IPS-NIHi7 (cell line): ENCODE data around the gene GRM4.

Experiments used
- DNase-seq: peaks from one replicate; pipeline ENCODE4 v3.0.0; 2012; ENCODE audit warnings: mixed read lengths; ENCODE audit errors: extremely low spot score

Gene GRM4

GRCh38 chr6:34143196-34143883 lies 2.5 kb downstream of the GRM4 start:
- no peak for DNase-seq

GRCh38 chr6:34142061-34142998 lies 3.6 kb downstream of the GRM4 start:
- no peak for DNase-seq

DNA sequence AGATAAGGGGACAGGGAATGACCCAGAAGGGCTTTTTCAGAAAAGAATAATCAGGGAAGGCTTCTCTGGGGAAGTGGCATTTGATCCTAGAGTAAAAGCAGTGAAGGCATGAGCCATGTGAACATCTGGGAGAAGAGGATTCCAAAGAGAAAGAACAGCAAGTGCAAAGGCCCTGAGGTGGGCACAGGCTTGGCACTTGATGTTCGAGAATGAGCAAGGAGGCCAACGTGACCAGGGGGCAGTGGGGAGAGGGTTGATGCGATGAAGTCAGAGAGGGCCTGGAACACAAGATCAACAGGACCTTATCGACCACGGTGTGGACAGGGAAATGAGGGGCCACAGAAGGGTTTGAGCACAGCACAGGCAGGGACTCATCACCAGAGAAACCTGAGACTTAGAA lies 5.8 kb downstream of the GRM4 start:
- DNase-seq: no peak

- no peak for DNase-seq
Observed at GRCh38 chr6:34138914-34139510, 6.9 kb downstream of the GRM4 start.

DNA sequence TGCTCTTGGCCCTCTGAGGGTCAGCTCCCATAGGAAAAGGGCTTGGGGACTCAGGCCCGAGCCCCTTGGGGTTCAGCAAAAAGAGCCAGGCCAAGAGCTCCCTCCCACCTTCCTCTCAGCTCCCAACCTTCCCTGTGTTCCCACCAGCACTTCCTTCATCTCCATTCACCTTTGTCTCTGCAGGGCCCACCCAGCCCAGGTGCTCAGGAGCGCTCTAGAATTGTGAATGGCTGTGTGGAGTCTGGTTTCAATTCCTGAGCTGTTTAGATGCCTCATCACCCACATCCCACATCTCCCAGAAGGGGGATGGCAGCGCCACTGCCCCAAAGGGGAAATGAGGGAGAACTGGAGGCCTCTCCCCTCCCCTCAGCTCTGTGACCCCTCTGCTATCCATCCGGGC lies 7.7 kb downstream of the GRM4 start:
- DNase-seq: no peak

GRCh38 chr6:34135541-34135940 lies 10.3 kb downstream of the GRM4 start:
- DNase-seq: no peak

DNA sequence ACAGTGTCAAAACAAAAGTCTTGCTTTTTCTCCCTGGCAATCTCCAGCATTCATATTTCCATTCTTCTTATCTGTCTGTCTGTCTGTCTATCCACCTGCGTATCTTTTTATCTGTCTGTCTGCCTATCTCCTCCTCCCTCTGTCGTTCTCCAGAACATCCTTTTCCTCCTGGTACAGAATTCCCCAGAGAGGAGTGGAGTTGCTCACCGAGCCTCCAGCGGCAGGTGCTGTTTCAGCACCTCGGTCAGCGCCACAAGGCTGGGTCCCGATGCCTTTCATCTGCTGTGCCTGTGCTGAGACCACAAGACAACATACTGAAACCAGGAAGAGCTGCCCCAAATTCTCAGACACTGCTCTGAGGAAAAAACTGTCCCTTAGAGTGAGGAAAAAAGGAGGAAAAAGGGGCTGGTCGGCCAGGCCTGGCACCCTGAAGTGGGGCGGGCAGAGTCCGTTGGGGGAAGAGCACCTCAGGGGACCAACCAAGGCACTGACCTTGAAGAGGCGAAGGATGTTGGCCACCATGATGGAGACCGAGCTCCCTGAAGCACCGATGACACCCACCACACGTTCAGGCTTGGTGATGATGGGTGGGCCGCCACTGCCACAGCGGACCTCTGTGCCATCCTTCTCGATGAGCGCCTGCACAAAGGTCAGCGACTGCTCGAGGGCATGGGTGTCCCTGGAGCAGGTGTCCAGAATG lies 13.3 kb downstream of the GRM4 start:
- peak; percentile 86 for DNase-seq

GRCh38 chr6:34131326-34132290 lies 14.3 kb downstream of the GRM4 start:
- DNase-seq: no peak

- DNase-seq: no peak
Observed at GRCh38 chr6:34130862-34131261, 15.0 kb downstream of the GRM4 start.

- peak; percentile 57 for DNase-seq
Observed at GRCh38 chr6:34129753-34130152, 16.1 kb downstream of the GRM4 start.

DNA sequence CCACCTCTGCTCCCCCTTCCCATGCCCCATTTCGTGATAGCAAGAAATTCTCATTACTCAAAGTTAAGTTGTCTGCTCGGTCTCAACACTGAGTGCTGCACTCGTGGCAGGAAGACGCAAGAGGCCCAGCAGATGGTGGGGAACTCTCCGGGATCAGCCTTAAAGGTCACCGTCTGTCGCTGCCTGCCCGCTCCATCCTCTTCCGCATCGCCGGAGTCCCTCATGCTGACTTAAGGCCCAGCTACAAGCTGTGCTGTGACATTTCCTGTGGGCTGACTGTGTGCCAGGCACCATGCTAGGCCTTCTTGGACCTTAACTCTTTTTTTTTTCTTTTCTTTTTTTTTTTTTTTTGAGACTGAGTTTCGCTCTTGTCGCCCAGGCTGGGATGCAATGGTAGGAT lies 17.8 kb downstream of the GRM4 start:
- DNase-seq: no peak

DNA sequence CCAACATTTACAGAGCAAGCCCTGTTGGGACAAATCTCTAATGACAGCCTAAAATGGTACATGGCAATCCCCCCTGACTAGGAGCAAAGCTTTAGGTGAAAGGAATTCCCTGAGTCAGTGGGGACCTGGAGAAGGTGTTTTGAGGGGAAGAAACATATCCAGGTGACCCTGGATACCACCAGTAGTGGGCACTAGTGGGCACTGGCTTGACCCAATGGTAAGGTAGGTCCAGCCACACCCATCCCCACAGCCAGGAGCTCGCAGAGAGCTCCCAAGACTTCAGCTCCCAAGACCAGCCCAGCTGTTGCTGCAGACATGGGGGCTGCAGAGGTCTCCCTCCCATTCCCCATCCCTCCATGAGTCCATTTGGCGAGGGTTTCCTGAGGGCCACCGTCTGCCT lies 19.5 kb downstream of the GRM4 start:
- DNase-seq: no peak

DNA sequence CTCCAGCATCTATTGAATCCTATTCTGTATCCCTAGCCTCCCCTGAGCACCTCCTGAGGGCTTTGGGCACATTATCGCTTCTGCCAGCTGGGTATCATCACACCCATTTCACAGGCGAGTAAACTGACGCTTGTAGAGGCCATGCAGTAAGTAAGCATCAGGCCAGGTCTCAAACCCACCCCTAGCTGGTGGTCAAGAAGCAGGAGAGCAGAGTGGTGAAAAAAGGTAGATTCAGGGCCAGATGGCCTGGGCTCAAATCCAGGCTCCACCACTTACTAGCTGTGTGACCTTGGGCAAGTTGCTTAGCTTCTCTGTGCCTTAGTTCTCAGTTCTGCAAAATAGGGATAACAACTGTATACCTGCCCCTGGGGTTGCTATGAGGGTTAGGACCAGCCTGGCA lies 19.9 kb downstream of the GRM4 start:
- DNase-seq: no peak

- peak; percentile 61 for DNase-seq
Observed at GRCh38 chr6:34120953-34121675, 24.8 kb downstream of the GRM4 start.

GRCh38 chr6:34115915-34116314 lies 30.0 kb downstream of the GRM4 start:
- no peak for DNase-seq

- peak; percentile 92 for DNase-seq
Observed at GRCh38 chr6:34115403-34115795, 30.5 kb downstream of the GRM4 start.

GRCh38 chr6:34114695-34115402 lies 31.0 kb downstream of the GRM4 start:
- no peak for DNase-seq

DNA sequence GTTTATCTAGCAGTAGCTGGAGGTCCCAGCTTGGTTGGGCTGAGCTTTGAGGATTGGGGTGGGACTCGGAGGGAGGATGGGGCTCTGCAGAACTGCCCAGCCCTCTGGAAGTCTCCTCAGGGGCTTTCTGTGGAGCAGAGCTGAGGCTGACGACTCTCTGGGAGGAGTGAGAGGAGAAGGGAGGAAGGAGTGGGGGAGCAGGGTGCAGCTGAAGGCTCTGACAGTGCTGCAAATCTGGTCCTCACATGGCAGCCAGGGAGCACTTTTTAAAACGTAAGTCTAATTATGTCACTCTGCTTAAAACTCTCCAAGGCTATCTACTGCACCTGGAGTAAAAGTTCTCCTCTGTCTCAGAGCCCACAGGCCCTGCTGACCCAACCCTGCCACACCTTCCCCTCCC lies 32.4 kb downstream of the GRM4 start:
- no peak for DNase-seq

DNA sequence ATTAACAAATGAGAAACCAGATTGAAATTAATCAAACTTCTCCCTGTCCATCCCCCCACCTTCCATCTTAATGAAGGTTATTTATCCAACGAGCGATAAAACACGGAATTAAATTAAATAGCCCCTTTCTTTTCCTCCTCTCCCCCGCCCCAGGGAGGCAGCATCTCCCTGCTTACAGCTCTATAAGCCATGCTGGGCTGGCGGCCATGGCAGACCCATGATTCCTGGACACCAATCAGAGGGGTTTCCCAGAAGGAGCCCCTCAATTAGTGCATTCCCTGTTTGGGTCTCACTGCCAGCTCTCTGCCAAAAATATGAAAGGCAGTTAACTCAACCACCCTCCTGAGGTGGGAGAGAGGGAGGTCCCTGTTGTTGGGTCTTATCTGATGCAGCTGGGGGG lies 33.8 kb downstream of the GRM4 start:
- no peak for DNase-seq

DNA sequence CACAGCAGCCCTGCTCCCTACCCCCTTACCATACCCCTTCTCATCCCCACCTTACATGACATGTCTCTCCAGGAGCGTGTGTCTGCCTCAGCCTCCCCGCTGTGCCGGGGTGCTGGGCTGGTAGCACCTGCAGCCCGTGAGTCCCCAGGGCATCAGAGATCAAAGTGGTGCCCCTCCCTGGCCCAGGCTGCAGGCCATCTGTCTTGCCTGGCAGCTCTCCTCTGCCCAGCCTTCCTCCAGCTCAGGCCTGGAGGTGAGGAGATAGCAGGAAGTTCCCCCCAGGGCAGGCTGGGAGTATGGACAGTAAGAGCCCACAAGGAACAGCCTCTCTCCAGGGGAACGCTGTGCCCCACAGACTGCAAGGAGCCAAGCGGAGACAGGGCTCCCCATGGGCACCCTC lies 35.3 kb downstream of the GRM4 start:
- DNase-seq: no peak
